ENCODE data around the gene DNMBP. TPM values are rescaled to one million over a fixed set of nuclear protein-coding genes. Genes with fewer than 3 reads are reported as not detected.
"Not testable (repeated sequence)": the region's sequence is repeated elsewhere in the genome, so short reads cannot be mapped to it uniquely, and the experiment has no call there.

Gene DNMBP
- total RNA-seq, 1 donor: 62.4 TPM

DNA sequence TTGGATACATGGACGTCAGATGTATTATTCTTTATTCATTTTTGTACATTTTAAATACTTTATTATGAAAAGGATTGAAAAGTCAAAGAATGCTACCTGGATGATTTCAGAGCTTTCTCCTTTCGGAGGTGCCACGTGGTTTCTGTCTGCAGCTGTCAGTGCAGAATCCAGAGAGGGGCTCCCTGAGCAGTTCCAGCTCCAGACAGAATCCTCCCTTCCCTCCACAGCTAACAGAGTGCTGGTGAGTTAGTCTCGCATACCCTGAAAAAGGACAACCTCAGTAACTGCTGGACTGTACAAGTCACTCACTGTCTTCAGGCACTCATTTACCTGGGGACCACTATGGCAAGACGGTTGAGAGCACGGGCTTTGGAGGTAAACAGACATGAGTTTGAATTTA lies 10.9 kb downstream of the DNMBP start:
- H3K4me3 ChIP-seq (ENCODE audit: low read depth, low read length): no peak overlapping the region
- TF ChIP-seq, protein P1, sequence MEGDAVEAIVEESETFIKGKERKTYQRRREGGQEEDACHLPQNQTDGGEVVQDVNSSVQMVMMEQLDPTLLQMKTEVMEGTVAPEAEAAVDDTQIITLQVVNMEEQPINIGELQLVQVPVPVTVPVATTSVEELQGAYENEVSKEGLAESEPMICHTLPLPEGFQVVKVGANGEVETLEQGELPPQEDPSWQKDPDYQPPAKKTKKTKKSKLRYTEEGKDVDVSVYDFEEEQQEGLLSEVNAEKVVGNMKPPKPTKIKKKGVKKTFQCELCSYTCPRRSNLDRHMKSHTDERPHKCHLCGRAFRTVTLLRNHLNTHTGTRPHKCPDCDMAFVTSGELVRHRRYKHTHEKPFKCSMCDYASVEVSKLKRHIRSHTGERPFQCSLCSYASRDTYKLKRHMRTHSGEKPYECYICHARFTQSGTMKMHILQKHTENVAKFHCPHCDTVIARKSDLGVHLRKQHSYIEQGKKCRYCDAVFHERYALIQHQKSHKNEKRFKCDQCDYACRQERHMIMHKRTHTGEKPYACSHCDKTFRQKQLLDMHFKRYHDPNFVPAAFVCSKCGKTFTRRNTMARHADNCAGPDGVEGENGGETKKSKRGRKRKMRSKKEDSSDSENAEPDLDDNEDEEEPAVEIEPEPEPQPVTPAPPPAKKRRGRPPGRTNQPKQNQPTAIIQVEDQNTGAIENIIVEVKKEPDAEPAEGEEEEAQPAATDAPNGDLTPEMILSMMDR (IDR thresholded peaks at IDR 0.05; ENCODE audit: insufficient read depth, low read length): no peak
- DNase-seq (ENCODE audit: low read depth): no peak

DNA sequence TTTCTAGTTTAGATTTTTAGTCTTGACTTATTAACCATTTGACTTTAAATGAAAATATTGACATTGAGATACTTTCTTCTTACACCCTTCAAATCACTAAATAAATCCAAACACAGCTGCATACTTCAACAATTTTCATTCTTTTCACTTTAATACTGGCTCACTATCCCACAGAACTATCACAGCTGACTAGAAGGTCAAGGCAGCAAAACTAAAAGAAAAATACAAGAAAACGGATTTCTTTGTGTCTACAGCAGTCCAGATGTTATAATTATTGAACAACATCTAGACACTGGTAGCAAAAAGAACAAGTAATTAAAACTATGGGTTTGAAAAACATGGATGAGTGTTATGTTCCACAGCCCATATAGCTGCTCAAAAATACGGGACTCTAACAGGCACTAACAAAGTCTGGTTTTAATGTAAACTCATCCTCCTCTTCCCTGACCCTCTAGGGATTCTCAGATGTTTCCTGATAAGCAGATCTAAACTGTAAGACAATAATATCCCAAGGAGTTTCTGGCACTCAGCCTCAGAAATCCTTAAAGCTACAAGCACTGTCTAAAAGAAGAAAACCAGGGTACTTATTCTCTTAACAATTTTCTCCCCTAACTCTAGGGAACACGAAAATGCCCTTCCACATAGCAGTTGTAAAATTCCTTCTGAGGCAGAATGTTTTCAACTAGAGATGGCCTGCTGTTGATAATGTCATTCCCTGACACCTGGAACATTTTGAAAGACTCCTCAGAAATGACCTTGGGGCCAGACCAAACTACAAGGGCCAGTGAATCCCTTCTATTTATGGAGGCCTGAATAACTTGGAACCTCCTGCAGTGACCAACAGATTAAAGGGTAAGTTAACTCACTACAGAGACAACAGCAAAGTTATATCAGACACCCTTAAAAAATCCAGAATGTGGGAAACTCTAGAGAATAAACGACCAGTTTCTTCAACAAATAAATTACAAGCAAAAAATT lies 12.8 kb downstream of the DNMBP start:
- peak; percentile 64 for DNase-seq (ENCODE audit: low read depth)
- H3K4me3 ChIP-seq (ENCODE audit: low read depth, low read length): peak overlapping the region; percentile 19
- TF ChIP-seq, protein P1 (IDR thresholded peaks at IDR 0.05; ENCODE audit: insufficient read depth, low read length): no peak

DNA sequence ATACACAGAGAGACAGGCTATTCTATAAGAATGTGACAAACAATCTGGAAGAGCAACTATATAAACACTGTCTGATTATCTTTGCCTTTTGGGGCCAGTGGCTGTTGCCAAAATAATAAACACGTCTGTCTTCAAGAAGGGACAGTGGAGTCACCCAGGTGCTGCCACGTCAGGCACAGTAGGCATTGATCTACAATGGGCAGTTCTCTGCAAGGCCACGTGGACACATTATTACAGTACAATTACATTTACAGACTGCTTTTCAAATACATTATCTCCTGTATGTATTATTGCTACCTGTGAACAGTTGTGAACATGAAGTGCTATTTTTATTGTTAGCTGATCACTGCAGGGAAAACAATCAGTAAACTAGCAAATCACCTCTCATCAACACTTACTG lies 14.0 kb downstream of the DNMBP start:
- TF ChIP-seq, protein P1 (IDR thresholded peaks at IDR 0.05; ENCODE audit: insufficient read depth, low read length): no peak

DNA sequence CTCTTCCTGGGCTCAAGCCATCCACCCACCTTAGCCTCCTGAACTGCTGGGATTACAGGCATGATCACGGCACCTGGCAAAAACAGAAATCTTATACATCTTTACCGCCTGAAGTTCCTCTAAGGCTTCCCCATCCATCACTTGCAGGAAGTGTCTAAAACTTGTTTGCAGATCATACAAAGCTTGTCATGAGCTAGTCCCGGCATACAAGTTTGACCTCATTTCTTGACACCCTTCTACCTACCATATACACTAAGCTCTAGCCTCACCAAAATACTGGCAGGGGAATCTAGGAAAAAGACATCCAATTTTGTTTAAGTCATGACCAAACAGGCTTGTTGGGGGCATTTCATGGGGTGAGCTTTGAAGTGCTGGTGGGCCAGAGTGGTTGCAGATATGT lies 14.5 kb downstream of the DNMBP start:
- TF ChIP-seq, protein P1 (IDR thresholded peaks at IDR 0.05; ENCODE audit: insufficient read depth, low read length): no peak
- H3K4me3 ChIP-seq (ENCODE audit: low read depth, low read length): no peak overlapping the region
- no peak for DNase-seq (ENCODE audit: low read depth)

More for the DNA sequence above, 14.0 kb downstream of the DNMBP start:
- no peak for DNase-seq (ENCODE audit: low read depth)
- H3K4me3 ChIP-seq (ENCODE audit: low read depth, low read length): no peak overlapping the region

DNA sequence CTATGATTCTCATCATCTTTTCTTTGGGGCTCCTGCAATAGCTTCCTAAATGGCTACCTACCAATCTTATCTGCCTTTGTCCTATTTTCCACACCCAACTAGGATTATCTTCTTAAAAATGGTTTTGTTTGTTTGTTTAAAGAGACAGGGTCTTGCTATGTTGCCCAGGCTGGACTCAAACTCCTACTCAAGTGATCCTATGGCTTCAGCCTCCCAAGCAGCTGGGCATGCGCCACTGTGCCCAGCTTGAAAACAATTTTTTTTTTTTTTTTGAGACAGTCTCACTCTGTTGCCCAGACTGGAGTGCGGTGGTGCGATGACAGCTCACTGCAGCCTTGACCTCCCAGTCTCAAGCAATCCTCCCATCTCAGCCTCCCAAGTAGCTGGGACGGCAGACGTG lies 14.9 kb downstream of the DNMBP start:
- TF ChIP-seq, protein P1 (IDR thresholded peaks at IDR 0.05; ENCODE audit: insufficient read depth, low read length): no peak
- no peak for DNase-seq (ENCODE audit: low read depth)
- no peak overlapping the region for H3K4me3 ChIP-seq (ENCODE audit: low read depth, low read length)

DNA sequence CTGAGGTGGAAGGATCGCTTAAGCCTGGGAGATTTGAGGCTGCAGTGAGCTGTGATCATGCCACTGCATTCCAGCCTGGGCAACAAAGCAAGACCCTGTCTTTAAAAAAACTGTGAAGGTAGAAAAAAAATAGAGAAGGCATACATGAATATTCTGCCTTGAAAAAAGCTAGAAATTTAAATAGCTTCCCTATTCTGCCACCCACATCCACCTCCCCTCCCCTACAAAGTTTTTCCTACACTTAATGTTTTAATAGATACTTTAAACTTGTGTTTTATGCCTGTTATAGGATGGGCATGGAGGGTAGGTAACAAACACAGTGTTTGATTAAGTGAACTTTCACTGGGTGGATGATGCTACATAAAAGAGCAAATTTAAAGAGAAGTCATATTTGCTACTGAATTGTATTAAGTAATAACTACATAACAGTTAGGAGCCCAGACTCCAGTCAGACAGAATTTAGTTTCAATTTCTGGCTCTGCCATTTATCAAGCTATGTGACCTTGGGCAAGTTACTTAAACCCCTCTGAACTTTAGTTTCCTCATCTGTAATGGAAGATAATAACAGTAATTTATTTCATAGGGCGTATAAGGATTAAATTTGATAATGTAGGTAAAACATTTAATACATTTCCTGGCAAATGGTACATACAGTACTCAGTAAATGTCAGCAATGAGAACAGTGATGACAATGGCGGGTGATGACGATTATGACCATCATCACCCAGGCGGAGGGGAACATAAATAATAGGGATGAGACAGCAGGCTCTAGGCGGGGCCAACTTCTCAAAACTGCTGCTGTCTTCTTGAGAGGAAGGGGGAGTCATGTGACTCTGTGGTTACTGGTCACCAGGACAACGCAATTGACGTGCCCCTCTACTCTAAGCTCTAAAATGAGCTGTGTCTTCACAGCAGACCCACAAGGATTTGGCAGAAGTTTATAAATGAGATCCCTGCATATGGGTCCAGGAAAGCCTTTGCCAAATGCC lies 15.8 kb downstream of the DNMBP start:
- TF ChIP-seq, protein P1 (IDR thresholded peaks at IDR 0.05; ENCODE audit: insufficient read depth, low read length): no peak
- no peak overlapping the region for H3K4me3 ChIP-seq (ENCODE audit: low read depth, low read length)
- peak; percentile 89 for DNase-seq (ENCODE audit: low read depth)

DNA sequence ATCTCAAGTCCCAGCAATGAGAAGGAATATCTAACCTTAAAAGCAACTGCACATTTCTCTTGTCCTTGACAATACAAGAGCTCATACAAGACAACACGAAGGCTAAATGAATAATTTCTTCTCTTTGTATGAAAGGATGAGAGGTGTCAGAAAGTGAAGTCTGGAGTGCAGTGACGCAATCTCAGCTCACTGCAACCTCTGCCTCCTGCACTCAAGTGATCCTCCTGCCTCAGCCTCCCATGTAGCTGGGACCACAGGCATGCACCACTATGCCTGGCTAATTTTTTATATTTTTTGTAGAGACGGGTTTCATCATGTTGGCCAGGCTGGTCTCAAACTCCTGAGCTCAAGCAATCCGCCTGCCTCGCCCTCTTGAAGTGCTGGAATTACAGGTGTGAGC lies 24.1 kb downstream of the DNMBP start:
- not testable (repeated sequence) for DNase-seq (ENCODE audit: low read depth); H3K4me3 ChIP-seq (ENCODE audit: low read depth, low read length)
